Hematopoietic multipotent progenitor cell (in vitro differentiated cells): Measurements from ENCODE around the gene POM121C. TPM values are rescaled to one million over a fixed set of nuclear protein-coding genes. Genes with fewer than 3 reads are reported as not detected.
"Not testable (repeated sequence)": the region's sequence is repeated elsewhere in the genome, so short reads cannot be mapped to it uniquely, and the experiment has no call there.

Experiments used
- DNase-seq, 3 donors: peaks; one replicate each; pipeline ENCODE4 v3.0.0-alpha.2; 2011 to 2015; ENCODE audit warnings: low read depth in 2 of 3, low spot score in 2 of 3
- total RNA-seq: library from RNA; depleted of rRNA; stranded (reverse); fragments of >200 nt; gene quantifications from one replicate; pipeline ENCODE4 v1.2.3, GENCODE V29; 2012

The POM121C gene
- total RNA-seq, result 21.0 TPM

DNA sequence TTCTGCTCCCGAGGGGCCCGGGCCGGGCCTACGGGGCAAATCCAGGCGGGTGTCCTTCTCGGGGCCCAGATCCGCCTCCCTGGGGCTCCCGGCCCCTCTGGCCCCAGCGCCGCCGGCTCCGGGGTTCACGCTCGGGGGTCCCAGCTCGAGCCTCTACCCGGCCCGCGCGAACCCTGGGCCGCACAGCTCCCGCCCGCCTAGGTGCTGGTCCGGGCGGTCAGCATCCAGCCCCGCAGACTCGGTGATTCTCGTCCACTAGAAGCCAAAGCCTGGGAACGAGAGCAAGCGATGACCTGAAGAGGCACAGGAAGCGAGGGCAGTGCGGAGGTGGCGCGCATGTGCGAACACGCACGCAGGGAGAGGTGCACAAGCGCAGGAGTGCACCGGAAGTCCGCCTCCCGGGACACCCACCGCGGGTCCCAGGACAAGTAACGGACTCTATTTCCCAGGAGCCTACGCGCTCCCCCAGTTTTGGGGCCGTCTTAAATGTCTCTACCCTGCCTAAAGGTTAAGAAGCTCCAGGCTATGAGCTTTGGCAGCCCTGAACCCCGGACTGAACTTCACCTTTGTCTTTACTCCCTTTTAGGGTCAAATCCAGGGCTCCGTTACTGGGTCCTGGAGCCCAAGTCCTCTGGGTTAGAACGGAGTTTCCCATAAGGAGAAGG, at the start of gene POM121C:
TSS of gene POM121C (minus strand) at position 321 of the 665 bp plus-strand sequence. CDS start 44,803 bp downstream, outside the sequence.
- DNase-seq, result peak; percentile 56 to 83 (median 76)

DNA sequence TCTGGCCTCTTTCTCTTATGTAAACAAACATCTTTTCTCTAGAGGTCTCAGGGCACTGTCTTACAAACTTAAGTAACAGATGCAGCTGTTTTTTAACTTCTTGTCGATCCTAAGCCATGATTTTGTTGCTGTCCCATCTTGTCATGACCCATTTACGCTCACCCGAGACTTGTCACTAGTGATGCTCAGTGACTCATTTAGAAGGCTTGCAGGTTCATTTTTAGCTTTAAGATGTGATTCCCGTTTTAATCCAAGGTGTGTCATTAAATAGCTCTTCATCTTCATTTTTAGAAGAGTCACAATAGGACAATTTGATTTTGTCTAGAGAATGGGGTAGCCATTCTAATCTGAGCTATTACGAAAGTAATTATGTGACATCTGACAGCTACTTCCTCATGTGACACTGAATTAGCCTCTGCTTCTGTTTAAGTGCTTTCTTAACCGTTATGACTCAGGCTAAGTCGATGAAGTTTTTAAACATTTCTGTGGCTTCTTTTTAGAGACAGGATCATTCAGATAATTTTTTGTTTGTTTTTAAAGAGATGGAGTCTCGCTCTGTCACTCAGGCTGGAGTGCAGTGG, 48.7 kb upstream of the POM121C start:
- DNase-seq, result peak in 2 of 3 donors; percentile 54 to 77

DNA sequence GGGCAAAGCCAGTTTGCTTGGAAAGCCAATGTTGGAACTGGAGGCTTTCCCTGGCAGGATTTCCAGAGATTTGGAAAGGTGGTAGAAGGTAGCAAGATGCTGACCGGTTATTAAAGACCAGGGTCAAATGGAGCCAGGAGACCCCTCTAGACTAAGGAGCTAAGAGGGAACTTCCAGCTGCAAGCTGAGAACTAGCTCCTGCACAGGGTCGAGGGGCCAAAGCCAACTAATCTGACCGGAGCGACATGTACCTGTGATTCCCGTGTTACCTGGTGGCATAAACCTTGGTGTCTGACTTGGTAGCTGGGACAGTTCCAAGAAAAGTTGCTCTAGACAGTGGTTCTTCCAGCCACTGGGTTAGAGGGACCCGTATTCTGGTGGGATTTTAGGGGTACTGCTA, 47.8 kb upstream of the POM121C start:
- DNase-seq, result no peak

DNA sequence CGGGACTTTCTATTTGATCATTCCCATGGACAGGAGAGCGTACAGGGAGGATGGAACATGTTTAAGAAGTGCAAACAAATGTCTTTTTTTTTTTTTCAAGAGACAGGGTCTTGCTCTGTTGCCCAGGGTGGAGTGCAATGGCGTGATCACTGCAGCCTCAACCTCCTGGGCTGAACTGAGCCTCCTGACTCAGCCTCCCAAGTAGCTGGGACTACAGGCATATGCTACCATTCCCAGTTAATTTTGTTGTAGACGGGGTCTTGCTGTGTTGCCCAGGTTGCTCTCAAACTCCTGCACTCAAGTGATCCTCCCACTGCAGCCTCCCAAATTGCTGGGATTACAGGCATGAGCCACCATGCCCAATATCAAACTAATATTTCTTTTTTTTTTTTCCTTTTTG, 46.5 kb upstream of the POM121C start:
- DNase-seq, result no peak

DNA sequence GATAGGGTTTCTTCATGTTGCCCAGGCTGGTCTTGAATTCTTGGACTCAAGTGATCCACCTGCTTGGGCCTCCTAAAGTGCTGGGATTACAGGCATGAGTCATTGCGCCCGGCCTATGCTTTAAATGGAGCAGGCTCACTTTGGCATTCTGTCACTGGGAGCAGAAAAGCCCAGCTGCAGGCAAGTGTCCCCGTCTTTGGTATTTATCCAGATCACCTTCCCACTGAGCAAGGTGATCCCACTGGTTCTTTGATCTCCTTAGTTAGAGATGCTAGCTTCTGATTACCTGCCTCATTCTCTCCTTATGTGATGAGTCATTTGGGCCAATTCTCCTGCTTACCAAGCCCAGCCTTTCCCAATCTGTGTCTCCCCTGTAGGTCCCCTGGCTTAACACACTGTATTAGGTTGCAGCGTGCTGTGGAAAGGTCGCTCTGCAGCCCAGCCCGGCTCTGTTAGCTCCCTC, 45.3 kb upstream of the POM121C start:
- no peak for DNase-seq

DNA sequence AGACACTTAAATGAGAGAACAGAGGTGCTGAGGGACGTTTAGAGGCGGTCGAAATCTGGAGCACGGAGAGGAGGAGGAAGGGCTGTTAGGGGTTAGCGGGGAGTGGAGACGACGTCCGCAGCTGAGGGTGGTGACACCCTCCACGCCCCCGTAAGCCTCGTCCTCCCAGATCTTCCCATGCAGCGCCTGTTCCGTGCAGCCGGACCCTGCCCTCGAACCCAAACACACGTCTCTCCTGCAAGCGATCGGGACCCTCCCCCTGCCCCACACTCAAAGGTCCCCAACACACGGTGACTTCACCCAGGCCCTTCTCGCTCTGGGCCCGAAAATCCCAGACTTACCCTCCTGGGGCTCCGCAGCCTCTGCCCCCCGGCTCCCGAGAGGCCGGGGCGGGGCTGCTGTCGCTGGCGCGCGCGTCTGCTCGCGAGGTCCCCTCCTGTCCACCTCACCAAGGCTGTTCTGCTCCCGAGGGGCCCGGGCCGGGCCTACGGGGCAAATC, 41.2 kb upstream of the POM121C start:
- peak in 1 of 3 donors; percentile 10 for DNase-seq

DNA sequence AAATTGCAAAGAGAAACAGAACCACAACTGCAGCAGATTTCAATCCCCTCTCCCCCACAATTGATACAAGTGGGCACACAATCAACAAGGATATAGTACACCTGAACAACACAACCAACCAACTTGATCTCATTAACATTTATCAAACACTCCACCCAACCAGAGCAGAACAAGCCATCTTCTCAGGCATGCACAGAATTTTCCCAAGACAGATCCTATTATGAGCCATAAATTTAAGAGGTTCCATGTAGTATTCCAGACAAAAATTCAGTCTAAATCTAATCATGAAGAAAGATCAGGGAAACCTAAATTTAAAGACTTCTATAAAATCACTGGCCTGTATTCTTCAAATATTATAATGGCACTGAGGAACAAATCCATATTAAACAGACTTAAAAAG, 35.6 kb upstream of the POM121C start:
- not testable (repeated sequence) for DNase-seq

DNA sequence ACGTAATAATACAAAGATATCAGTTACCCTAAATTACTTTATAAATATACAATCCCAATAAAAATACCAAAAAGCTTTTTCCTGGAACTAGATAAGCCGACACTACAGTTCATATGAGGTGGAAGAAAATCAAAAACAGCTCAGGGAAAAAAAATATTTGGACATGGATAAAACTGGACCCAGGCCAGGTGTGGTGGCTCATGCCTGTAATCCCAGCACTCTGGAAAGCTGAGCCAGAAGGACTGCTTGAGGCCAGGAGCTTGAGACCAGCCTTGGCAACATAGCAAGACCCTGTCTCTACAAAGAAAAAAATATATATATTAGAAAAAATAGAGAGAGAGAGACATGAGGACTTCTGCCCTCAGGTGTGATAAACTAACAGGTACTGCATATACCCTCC, 32.7 kb upstream of the POM121C start:
- not testable (repeated sequence) for DNase-seq

DNA sequence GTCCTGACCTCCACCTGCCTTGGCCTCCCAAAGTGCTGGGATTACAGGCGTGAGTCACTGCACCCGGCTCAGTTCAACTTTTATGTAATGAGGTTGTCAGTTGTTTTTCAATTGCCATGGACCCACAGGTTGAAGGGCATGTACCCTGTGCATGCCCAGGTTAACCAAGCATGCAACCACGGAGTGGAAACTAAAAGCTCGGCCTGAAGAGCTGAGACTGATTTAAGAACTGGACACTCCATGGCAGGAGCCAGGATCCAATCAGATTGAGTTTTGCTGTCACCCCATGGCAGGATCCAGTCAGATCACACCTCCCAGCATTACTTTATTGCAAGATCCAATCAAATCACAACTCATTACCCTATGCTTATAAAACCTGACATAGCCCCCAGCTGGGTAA, 22.9 kb upstream of the POM121C start:
- DNase-seq, result not testable (repeated sequence)

DNA sequence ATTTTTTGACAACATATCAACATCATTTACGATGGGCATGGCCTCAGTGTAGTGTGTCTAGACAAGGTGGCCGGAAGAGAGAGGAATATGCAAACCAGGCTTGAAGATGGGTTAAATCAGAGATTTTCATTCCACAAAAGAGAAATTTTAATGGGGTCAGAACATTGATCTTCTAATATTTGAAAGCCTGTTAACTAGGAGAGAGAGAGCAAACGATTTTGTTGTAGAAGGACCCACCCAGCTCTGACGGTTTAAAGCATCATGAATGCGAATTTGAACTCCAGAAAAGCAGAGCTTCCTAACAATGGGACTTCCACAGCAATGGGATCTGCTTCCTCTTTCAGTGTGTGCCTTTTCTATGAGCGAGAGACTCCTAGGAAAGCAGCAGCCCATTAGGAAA, 5.9 kb upstream of the POM121C start, which contains the start of gene SPDYE5:
TSS of gene SPDYE5 (plus strand) at position 301 of the 400 bp plus-strand sequence. CDS start 1,728 bp downstream, outside the sequence.
- not testable (repeated sequence) for DNase-seq

DNA sequence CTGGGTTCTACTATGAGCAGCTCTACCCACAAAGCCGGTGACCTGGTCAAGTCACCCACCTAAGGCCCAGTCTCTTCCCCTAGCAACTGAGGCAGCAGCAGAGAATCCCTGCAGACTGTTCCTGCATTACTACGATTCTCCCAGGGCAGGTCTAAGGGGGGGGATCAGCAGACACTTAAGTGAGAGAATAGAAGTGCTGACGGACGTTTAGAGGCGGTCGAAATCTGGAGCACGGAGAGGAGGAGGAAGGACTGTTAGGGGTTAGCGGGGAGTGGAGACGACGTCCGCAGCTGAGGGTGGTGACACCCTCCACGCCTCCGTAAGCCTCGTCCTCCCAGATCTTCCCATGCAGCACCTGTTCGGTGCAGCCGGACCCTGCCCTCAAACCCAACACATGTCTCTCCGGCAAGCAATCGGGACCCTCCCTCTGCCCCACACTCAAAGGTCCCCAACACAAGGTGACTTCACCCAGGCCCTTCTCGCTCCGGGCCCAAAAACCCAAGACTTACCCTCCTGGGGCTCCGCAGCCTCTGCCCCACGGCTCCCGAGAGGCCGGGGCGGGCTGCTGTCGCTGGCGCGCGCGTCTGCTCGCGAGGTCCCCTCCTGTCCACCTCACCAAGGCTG, 632 bp downstream of the POM121C start:
- not testable (repeated sequence) for DNase-seq

DNA sequence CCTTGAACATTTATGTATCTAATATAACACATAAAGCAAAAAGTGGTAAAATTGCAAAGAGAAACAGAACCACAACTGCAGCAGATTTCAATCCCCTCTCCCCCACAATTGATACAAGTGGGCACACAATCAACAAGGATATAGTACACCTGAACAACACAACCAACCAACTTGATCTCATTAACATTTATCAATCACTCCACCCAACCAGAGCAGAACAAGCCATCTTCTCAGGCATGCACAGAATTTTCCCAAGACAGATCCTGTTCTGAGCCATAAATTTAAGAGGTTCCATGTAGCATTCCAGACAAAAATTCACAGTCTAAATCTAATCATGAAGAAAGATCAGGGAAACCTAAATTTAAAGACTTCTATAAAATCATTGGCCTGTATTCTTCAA, 5.8 kb downstream of the POM121C start:
- not testable (repeated sequence) for DNase-seq

DNA sequence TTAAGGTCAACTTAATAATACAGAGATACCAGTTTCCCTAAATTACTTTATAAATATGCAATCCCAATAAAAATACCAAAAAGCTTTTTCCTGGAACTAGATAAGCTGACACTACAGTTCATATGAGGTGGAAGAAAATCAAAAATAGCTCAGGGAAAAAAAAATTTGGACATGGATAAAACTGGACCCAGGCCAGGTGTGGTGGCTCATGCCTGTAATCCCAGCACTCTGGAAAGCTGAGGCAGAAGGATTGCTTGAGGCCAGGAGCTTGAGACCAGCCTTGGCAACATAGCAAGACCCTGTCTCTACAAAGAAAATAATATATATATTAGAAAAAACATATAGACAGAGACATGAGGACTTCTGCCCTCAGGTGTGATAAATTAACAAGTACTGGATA, 8.6 kb downstream of the POM121C start:
- DNase-seq, result not testable (repeated sequence)

DNA sequence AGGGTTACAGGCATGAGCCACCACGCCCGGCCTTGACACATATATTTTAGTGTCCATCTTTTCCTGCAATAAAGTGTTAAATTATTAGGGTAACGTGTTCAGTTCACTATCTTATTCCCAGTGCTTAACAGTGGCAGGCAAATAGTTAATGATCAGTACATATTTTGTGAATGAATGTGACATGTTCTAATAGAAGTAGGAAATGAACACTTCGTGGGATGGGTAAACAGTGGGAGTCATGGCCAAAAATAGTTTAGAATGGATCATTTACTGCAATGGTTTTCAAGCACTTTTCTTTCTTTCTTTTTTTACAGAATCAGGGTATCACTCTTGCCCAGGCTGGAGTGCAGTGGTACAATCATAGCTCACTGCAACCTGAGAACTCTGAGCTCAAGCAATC, 15.9 kb downstream of the POM121C start:
- DNase-seq, result not testable (repeated sequence)

DNA sequence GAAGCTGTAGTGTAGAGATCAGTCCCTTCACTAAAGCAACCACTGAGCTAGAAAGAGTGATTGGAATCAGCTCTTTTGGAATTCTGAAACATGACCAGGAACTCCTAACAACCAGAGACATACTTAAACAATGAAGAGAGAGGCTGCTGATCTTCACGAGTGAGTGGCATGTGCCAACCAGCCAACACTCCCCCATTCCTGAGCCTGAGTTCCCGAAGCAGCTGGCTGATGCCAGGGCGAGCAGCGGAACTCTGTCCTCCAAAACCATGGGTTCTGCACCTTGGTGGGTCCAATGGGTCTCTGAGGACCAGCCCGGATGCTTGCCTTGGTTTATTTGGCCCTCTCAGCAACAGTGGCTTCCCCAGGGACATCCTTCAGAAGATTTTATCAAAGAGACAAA, 25.6 kb downstream of the POM121C start:
- DNase-seq, result not testable (repeated sequence)

DNA sequence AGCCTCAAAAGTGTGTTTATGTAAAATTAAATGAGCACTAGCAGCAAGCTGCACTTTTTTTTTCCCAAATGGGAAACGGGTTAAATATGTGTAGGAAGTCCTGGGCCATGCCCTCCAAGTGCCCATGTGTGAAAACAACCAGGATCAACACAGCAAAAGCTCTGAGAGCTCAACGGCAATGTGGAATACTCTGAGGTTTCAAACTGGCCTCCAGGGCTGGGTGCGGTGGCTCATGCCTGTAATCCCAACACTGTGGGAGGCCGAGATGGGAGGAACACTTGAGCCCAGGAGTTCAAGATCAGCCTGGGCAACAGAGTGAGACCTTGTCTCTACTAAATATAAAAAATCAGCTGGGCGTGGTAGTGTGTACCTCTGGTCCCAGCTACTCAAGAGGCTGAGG, 28.1 kb downstream of the POM121C start:
- DNase-seq, result not testable (repeated sequence)

DNA sequence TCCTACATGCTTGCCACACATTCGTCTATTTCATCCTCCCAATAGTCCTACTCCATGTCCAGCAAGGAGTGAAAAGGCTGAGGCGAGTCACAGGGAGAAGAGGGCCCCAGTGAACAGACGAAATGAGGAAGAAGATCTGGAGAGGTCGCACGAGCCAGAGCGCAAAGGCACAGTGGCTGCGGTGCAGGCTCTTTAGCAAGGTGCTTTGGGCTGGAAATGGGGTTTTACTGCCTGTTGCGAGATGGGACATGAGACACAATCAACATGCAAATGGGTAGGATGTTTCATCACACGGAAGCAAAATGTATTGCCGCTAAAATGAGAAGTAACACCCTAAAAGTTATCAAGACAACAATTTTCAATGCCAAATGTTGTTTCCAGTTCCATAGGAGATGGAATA, 29.7 kb downstream of the POM121C start:
- not testable (repeated sequence) for DNase-seq

DNA sequence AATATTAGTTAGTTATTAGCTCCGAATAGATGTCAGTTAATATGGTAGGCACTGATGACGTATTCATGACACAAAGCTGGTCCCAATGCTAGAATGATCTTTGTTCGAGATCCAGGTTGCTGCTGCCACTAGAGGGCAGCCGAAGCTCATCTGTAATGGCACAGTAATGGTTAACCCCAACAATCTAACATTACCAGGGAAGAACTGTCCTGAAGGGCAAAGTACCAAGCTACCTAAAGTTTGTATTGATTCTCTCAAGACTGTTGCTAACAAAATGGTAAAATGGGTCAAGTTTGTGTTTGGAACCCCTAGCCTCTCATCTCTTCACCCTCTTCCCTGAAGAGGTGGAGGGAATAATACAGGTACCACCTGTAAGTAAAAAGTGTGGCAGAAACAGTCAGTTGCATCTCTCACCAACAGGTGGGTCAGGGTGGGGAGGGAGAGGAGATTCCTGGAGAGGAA, 33.6 kb downstream of the POM121C start:
- DNase-seq, result not testable (repeated sequence)

DNA sequence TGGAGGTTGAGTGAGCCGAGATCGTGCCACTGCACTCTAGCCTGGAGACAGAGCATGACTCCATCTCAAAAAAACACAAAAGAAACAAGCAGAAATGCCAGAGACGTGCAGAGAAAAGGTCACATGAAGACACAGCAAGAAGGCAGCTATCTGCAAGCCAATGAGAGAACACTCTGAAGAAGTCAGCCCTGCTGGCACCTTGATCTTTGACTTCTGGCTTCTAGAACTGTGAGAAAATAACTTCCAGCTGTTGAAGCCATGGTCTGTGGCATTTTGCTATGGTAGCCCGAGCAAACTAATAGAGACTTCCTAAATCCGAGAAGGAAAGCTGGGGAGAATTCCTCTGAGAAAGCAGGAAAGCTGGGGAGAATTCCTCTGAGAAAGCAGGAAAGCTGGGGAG, 36.2 kb downstream of the POM121C start:
- not testable (repeated sequence) for DNase-seq

DNA sequence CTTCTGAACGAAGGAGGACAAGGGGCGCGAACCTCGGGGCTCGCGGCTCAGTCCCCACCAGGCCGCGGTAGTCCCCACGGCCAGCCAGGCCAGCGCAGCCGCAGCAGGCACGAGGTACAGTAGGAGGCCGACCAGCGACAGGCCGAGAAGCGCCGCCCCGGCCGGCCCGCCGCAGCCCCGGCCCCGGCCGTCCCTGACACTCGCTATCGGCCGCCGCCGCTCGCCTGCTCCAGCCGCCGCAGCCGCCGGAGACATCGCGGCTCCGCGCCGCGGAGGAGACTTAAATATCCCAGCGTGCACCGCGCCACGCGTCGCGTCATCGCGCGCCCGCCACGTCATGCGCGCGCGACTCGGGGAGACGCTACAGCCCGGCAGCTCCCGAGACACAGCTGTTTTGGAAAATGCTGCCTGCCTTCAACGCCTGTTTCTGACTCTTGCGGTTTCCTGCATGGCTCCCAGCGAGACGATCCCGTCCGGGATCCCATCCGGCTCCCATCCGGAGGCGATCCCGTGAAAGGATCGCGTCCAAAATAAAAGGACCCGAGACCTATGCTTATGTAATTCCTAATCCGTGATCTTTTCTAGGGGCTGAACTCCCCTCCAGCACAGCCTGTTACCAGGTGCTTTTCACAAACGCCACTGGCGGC, 43.5 kb downstream of the POM121C start:
- peak; percentile 11 to 21 (median 11) for DNase-seq

DNA sequence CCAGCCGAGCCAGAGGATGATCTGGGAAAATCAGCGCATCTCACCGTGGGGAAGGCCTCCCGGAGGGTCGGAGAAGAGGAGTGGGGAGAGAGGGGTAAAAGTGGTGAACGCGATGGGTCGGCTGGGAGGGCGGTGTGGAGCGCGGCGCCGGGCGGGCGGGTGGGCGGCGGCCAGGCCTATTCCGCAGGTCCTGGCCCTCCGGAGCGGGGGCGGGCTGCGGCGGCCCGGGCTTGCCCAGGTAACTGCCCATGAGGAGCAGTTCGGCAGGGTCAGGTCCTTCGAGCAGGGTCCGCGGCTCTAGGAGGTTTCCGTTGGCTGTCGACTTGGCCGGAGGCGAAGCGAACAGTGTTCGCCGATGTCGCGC, 44.0 kb downstream of the POM121C start:
- DNase-seq, result not testable (repeated sequence)
